Body of pancreas (tissue), 4 donors: ENCODE data around the gene KCNAB2.

Experiments
- POLR2A ChIP-seq, 3 donors: fragments of 450-650 bp; IDR thresholded peaks; one replicate each; pipeline ENCODE4 v1.6.1; 2016; ENCODE audit warnings: antibody characterized with exemption in 3 of 3, mild to moderate bottlenecking in 2 of 3
- TF ChIP-seq, protein P1 (sequence below), 7 experiments: fragments of 450-650 bp in 4 of 7; fragments of 200-600 bp in 3 of 7; sonication (generic) in 3 of 7; IDR thresholded peaks; one replicate each; pipeline ENCODE4 v1.5.1; 2016 to 2019; ENCODE audit warnings: antibody characterized with exemption in 7 of 7

DNA sequence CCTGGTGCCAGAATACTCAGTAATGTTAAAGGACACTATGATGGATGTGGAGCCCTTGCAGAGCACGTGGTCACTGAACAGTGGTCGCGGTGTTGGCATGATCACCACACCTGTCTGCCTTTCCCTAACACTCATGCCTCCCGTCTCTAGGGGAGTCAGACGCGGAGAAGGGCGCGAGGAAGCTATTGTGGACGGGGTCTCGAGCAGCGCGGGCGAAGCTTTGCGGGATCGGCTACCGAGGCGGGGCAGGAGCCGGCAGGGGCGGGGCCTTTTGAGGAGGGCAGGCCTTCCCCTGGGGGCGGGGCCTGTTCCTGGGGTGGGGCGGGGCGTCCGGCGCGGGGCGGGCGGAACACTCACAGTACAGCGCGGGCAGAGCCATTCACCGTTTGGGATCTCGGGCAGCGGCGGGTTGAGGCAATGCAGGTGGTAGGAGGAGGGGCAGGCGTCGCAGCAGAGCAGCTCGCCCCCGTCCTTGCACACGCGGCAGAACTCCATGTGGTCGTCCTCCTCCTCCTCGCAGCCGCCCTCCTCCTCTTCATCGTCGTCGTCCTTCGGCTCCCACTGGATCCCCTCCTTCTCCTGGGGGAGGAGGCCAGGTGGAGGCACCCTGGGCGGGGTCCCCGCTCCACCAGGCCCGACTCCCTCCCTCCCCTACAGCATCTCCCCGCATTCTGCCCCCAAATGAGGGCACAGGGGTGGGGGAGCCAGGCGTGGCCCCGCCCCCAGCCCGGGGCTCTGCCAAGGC is 103.0 kb downstream of the KCNAB2 start:
- TF ChIP-seq, protein P1, sequence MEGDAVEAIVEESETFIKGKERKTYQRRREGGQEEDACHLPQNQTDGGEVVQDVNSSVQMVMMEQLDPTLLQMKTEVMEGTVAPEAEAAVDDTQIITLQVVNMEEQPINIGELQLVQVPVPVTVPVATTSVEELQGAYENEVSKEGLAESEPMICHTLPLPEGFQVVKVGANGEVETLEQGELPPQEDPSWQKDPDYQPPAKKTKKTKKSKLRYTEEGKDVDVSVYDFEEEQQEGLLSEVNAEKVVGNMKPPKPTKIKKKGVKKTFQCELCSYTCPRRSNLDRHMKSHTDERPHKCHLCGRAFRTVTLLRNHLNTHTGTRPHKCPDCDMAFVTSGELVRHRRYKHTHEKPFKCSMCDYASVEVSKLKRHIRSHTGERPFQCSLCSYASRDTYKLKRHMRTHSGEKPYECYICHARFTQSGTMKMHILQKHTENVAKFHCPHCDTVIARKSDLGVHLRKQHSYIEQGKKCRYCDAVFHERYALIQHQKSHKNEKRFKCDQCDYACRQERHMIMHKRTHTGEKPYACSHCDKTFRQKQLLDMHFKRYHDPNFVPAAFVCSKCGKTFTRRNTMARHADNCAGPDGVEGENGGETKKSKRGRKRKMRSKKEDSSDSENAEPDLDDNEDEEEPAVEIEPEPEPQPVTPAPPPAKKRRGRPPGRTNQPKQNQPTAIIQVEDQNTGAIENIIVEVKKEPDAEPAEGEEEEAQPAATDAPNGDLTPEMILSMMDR (IDR thresholded peaks at IDR 0.05): no peak
- TF ChIP-seq POLR2A (IDR thresholded peaks at IDR 0.05): no peak
